AG04449 (cell line): ENCODE measurements around the gene SUPT6H.

Experiments
- CTCF ChIA-PET: fragments of 350-600 bp; formaldehyde crosslinking; extraction: SDS; loops from one replicate; lab custom pipeline; 2021; ENCODE audit warnings: antibody characterized with exemption; lab: Yijun Ruan, JAX
- POLR2A ChIA-PET: fragments of 400-600, 350-600 bp; formaldehyde crosslinking; extraction: SDS; loops from one replicate; lab custom pipeline; 2020; ENCODE audit warnings: antibody characterized with exemption, inconsistent platforms; lab: Yijun Ruan, JAX
- DNase-seq: peaks from one replicate; pipeline ENCODE4 v3.0.0-alpha.2; 2010; ENCODE audit warnings: low read depth, low spot score
- H3K4me3 ChIP-seq: 2 replicates; pipeline ENCODE4 v1.5.1; 2011; ENCODE audit warnings: low read depth, mild to moderate bottlenecking, control low read depth, low read length
- TF ChIP-seq, protein P1 (sequence below): IDR thresholded peaks from one replicate; pipeline ENCODE4 v1.5.1; 2011; ENCODE audit warnings: mild to moderate bottlenecking, moderate library complexity, low read length, control low read depth, inconsistent platforms; ENCODE audit not compliant: insufficient read depth; ENCODE audit errors: missing control alignments

SUPT6H gene

DNA sequence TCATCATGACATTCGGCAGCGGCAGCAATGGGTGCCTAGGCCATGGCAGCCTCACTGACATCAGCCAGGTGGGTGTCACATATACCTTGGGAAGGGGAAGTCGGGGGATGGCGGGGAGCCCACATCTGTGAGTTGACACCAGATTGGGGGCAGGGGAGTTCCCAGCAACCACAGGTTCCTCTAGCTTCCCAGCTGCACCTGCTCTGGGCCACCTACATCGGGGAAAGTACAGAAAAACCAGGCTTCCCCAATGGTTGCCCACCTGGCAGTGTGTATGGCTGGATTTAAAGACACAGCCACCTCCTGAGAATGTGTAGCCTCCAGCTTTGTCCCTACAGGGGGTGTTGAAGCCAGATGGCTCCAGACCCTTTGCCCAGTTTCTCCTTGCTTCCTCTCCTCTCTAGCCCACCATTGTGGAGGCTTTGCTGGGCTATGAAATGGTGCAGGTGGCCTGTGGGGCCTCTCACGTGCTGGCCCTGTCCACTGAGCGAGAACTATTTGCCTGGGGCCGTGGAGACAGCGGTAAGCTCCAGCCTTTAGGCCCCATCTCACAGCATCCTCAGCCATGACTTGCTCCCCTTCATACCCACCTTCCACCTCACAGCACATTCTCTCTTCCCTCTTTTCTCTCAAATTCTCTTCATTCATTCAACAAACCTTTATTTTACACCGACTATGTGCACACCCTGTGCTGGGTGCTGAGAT is 76.8 kb downstream of the SUPT6H start:
- CTCF ChIA-PET = interaction anchor here (0.9 to 2.7 kb wide), 4 partner anchors 10 to 12 kb away, joined by 3 to 9 read pairs (median 3); partner anchors contain the start of gene NEK8
- no peak for DNase-seq

DNA sequence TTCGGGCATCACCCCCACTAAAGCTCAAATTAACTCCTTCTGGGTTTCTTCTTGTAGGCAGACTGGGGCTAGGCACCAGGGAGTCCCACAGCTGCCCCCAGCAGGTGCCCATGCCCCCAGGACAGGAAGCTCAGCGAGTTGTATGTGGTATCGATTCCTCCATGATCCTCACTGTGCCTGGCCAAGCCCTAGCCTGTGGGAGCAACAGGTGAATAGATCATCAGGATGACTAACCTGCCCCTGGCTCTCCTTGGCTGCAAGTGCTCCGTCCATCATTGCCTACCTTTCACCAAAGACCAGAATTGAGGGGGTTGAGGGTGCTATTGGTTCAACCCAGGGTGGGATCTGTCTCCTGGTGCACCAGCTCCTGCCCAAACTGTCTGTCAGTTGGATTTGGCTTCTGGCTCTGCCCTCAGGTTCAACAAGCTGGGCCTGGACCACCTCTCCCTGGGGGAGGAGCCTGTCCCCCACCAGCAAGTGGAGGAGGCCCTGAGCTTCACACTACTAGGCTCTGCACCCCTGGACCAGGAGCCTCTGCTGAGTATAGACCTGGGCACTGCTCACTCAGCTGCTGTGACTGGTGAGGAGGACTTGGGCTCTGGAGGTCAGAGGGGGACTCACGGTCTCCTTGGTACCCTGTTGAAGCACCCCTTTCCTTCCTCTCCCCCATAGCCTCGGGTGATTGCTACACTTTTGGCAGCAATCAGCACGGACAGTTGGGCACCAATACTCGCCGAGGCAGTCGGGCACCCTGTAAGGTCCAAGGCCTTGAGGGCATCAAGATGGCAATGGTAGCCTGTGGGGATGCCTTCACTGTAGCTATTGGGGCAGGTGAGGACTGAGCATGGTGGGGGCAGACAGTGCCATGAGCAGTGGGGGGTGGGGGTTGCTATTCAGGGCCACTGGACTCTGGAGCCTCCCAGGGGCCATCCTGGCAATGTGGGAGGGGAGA is 78.7 kb downstream of the SUPT6H start:
- TF ChIP-seq, protein P1, sequence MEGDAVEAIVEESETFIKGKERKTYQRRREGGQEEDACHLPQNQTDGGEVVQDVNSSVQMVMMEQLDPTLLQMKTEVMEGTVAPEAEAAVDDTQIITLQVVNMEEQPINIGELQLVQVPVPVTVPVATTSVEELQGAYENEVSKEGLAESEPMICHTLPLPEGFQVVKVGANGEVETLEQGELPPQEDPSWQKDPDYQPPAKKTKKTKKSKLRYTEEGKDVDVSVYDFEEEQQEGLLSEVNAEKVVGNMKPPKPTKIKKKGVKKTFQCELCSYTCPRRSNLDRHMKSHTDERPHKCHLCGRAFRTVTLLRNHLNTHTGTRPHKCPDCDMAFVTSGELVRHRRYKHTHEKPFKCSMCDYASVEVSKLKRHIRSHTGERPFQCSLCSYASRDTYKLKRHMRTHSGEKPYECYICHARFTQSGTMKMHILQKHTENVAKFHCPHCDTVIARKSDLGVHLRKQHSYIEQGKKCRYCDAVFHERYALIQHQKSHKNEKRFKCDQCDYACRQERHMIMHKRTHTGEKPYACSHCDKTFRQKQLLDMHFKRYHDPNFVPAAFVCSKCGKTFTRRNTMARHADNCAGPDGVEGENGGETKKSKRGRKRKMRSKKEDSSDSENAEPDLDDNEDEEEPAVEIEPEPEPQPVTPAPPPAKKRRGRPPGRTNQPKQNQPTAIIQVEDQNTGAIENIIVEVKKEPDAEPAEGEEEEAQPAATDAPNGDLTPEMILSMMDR = no peak
- ChIA-PET CTCF (interaction anchor here (1.5 to 17.9 kb wide), 5 partner anchors 9 to 213 kb away, joined by 3 to 603 read pairs (median 9); partner anchors contain the start of genes NEK8, RPL23A and TLCD1), POLR2A (interaction anchor here (13.2 kb wide), 1 partner anchor 13 kb away, joined by 174 read pairs; the partner anchor contains the start of genes NEK8 and TLCD1)

More for the DNA sequence above, 76.8 kb downstream of the SUPT6H start:
- POLR2A ChIA-PET = interaction anchor here (0.6 to 1.1 kb wide), 2 partner anchors 17 to 19 kb away, joined by 3 to 4 read pairs; partner anchors contain the start of gene RPL23A
- H3K4me3 ChIP-seq = no peak overlapping the region
- TF ChIP-seq, protein P1 = no peak

DNA sequence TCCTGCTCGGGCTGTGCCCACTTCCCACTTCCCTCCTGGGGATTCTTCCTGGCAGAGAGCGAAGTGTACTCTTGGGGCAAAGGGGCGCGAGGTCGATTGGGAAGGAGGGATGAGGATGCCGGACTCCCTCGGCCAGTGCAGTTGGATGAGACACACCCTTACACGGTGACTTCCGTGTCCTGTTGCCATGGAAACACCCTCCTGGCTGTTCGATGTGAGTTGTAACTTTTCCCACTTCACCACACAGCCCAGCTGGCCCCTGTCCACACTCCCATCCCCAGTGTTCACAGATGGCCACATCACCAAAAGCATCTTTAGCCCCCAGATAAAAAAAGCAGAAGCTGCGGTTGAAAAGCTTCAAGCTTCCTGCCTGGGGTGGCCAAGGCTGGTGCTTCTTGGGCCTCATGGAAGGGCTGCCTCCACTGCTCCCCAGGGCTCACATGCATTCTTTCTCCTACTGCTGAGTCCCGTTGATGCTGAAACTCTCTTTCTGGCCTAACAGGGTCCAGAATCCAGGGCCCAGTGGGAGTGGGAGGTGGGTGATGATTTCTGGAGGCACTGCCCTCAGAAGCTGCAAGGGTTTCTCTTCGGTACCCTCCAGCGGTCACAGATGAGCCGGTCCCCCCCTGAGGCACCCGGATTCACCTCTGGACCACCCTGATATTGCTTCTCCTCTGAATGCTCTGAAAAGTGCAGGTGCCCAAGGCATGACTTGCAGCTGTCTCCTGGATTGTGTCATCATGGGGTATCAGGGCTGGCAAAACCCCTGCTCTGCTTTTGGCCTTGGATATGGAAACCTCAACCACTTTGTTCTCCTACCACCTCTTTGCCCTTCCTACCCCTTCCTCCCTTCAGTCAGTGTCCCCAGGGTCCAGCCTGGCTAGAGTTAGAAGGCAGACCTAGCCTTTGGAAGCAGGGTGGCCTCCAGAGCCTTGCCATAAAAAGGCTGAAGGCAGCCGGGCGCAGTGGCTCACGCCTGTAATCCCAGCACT is 79.6 kb downstream of the SUPT6H start:
- no peak overlapping the region for H3K4me3 ChIP-seq
- ChIA-PET CTCF (interaction anchor here (1.0 to 17.9 kb wide), 5 partner anchors 8 to 212 kb away, joined by 3 to 603 read pairs (median 8); partner anchors contain the start of genes NEK8, RPL23A and TLCD1), POLR2A (interaction anchor here (13.2 kb wide), 1 partner anchor 14 kb away, joined by 174 read pairs; the partner anchor contains the start of genes NEK8 and TLCD1)
- no peak for DNase-seq
- TF ChIP-seq, protein P1 = no peak

More for the DNA sequence above, 78.7 kb downstream of the SUPT6H start:
- DNase-seq = no peak
- no peak overlapping the region for H3K4me3 ChIP-seq

DNA sequence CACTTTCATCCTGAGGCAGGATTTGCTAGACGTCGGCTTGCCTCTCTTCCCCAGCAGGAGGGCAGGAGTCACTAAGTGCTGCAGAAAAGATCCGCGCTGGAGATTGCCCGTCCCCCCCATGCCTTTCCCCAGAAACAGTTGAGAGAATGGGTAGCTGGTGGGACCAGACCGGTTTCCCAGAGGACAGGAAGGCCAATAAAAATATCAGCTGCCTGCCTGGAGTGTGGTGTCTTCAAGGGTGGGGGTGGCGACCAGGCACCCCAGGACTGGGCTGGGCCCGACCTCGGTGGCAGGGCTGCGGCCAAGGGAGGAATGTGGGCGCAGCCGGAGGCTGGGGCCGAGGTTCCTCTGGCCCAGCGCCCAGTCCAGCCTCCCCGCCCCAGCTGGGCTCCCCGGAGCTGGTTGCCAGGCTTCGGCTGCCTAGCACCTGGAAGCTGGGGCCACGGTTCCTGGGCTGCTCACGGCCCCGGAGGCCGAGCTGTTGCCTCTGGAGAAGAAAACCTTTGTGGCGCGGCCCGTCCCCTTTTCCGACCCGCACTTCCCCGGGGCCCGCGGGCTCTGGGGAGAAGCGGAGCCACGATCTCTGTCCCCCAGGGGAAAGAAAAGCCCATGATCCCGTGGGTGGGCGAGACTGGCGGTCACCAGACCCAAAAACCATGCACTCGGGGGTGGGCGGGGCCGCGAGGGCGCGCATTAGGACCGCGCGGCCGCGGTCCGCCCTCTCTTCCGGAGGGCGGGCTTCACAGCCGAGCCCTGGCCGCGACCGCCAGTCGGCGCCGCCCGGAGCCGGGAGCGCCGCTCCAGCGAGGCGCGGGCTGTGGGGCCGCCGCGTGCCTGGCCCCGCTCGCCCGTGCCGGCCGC is 81.5 kb downstream of the SUPT6H start, which contains the start of gene TRAF4:
TRAF4 (plus strand) TSS at position 769 of the 861 bp plus-strand sequence. CDS start 102 bp downstream, outside the sequence.
- TF ChIP-seq, protein P1 = peak; percentile 6
- peak within 1 kb of the TSS; percentile 93 for H3K4me3 ChIP-seq
- DNase-seq = no peak
- ChIA-PET POLR2A (interaction anchor here (0.8 to 13.2 kb wide), 5 partner anchors 9 to 67 kb away, joined by 3 to 174 read pairs (median 3); partner anchors contain the start of genes NEK8 and TLCD1), CTCF (interaction anchor here (1.2 to 17.9 kb wide), 5 partner anchors 9 to 172 kb away, joined by 3 to 603 read pairs (median 16); partner anchors contain the start of genes NEK8, RPL23A and TLCD1)
